NT2/D1 (cell line): ENCODE measurements around the gene USP44.

ENCODE experiments used
- YY1 ChIP-seq: IDR thresholded peaks from 2 replicates; pipeline ENCODE4 v1.6.1; 2011; ENCODE audit not compliant: insufficient read length, insufficient read depth
- ZNF274 ChIP-seq: IDR thresholded peaks from 2 replicates; pipeline ENCODE4 v1.6.1; 2011; ENCODE audit warnings: mild to moderate bottlenecking, low read depth, low read length

DNA sequence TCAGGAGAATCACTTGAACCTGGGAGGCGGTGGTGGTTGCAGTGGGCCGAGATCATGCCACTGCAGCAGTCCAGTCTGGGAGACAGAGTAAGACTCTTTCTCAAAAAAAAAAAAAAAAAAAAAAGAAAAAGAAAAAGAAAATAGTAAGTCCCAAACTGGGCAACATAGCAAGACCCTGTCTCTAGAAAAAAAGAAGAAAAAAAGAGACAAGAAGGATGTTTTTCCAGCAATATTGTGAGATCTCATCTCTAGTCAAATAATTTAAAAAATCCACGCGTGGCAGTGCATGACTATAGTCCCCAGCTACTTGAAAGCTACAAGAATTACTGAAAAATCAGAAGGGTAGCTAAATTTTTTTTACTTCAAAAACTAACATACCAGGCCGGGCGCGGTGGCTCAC is 8.0 kb downstream of the USP44 start:
- no peak for TF ChIP-seq YY1
- no peak for TF ChIP-seq ZNF274
